ENCODE measurements around the gene CENATAC.
"Not testable (repeated sequence)": the region's sequence is repeated elsewhere in the genome, so short reads cannot be mapped to it uniquely, and the experiment has no call there.

The CENATAC gene

GRCh38 chr11:118984337-118984736 is 13.6 kb upstream of the CENATAC start:
- H4K12ac ChIP-seq (ENCODE audit: low read depth, low read length); H2BK5ac ChIP-seq (ENCODE audit: low read depth, low read length, poor library complexity); H3K4me2 ChIP-seq (ENCODE audit: low read length); DNase-seq; H3K36me3 ChIP-seq (ENCODE audit: control insufficient read depth in 1 of 2, insufficient read depth in 2 of 2, low read length in 2 of 2); H2AK5ac ChIP-seq (ENCODE audit: low read length); H3K4ac ChIP-seq (ENCODE audit: low read depth, low read length); H3K23ac ChIP-seq (ENCODE audit: low read length); H3K27me3 ChIP-seq (ENCODE audit: insufficient read depth, low read length); H3K14ac ChIP-seq (ENCODE audit: low read length); H3K9me3 ChIP-seq (ENCODE audit: insufficient read depth, low read depth, low read length); H2BK120ac ChIP-seq (ENCODE audit: insufficient read depth, low read length, poor library complexity); H2AFZ ChIP-seq (ENCODE audit: insufficient read depth, low read length, poor library complexity); H3K18ac ChIP-seq (ENCODE audit: low read length); H3K4me3 ChIP-seq (ENCODE audit: low read depth, low read length); H3K79me2 ChIP-seq (ENCODE audit: control insufficient read depth, insufficient read depth, low read length, poor library complexity); H3K27ac ChIP-seq (ENCODE audit: low read depth, low read length); H4K8ac ChIP-seq (ENCODE audit: low read depth, low read length); H3K79me1 ChIP-seq (ENCODE audit: low read length); H4K91ac ChIP-seq (ENCODE audit: low read depth, low read length); H3K4me1 ChIP-seq (ENCODE audit: control insufficient read depth in 1 of 2, insufficient read depth in 2 of 2, low read length in 2 of 2); H3K9ac ChIP-seq (ENCODE audit: low read length); H2BK12ac ChIP-seq (ENCODE audit: low read length): not testable (repeated sequence)
- WGBS (ENCODE audit: extremely low coverage, insufficient coverage, insufficient read length) = no CpG with 5 or more reads among the region's 8 CpGs

- H3K18ac ChIP-seq (ENCODE audit: low read length) = no peak overlapping the region
- no peak overlapping the region for H2BK120ac ChIP-seq (ENCODE audit: insufficient read depth, low read length, poor library complexity)
- no peak overlapping the region for H4K12ac ChIP-seq (ENCODE audit: low read depth, low read length)
- H3K14ac ChIP-seq (ENCODE audit: low read length) = no peak overlapping the region
- no peak overlapping the region for H3K23ac ChIP-seq (ENCODE audit: low read length)
- no CpG with 5 or more reads among the region's 2 CpGs for WGBS (ENCODE audit: extremely low coverage, insufficient coverage, insufficient read length)
- no peaks in the 10 kb centered on the region for H3K36me3 ChIP-seq (ENCODE audit: control insufficient read depth in 1 of 2, insufficient read depth in 2 of 2, low read length in 2 of 2)
- no peak overlapping the region for H4K91ac ChIP-seq (ENCODE audit: low read depth, low read length)
- no peaks in the 10 kb centered on the region for H3K27me3 ChIP-seq (ENCODE audit: insufficient read depth, low read length)
- peaks cover 1% of the 10 kb centered on the region for H3K9me3 ChIP-seq (ENCODE audit: insufficient read depth, low read depth, low read length)
- no peak overlapping the region for H3K9ac ChIP-seq (ENCODE audit: low read length)
- no peak overlapping the region for H3K27ac ChIP-seq (ENCODE audit: low read depth, low read length)
- no peak overlapping the region for H3K4me3 ChIP-seq (ENCODE audit: low read depth, low read length)
- peaks cover 3% of the 10 kb centered on the region for H3K79me1 ChIP-seq (ENCODE audit: low read length)
- H2AFZ ChIP-seq (ENCODE audit: insufficient read depth, low read length, poor library complexity) = no peak overlapping the region
- no peaks in the 10 kb centered on the region for H3K79me2 ChIP-seq (ENCODE audit: control insufficient read depth, insufficient read depth, low read length, poor library complexity)
- H3K4me1 ChIP-seq (ENCODE audit: control insufficient read depth in 1 of 2, insufficient read depth in 2 of 2, low read length in 2 of 2) = peaks cover 0 to 5% of the 10 kb centered on the region in 2 experiments
- H3K4ac ChIP-seq (ENCODE audit: low read depth, low read length) = no peak overlapping the region
- DNase-seq = no peak
- H2AK5ac ChIP-seq (ENCODE audit: low read length) = no peak overlapping the region
- H3K4me2 ChIP-seq (ENCODE audit: low read length) = no peak overlapping the region
- no peak overlapping the region for H4K8ac ChIP-seq (ENCODE audit: low read depth, low read length)
- H2BK5ac ChIP-seq (ENCODE audit: low read depth, low read length, poor library complexity) = no peak overlapping the region
- H2BK12ac ChIP-seq (ENCODE audit: low read length) = no peak overlapping the region
Observed at GRCh38 chr11:118984825-118985224, 13.1 kb upstream of the CENATAC start.

DNA sequence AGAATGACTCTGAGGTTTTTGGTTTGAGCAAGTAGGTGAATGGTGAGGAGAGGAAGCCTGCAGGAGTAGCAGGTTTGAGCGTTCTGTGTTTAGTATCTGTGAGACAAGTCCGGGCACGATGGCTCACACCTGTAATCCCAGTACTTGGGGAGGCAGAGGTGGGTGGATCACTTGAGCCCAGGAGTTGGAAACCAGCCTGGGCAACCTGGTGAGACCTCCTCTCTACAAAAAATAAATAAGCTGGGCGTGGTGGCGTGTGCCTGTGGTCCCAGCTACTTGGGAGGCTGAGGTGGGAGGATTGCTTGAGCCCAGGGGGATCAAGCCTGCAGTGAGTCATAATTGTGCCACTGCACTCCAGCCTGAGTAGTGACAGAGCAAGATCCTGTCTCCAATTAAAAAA is 9.7 kb upstream of the CENATAC start:
- no peak overlapping the region for H2BK5ac ChIP-seq (ENCODE audit: low read depth, low read length, poor library complexity)
- H3K18ac ChIP-seq (ENCODE audit: low read length) = no peak overlapping the region
- H3K4me2 ChIP-seq (ENCODE audit: low read length) = no peak overlapping the region
- H3K27ac ChIP-seq (ENCODE audit: low read depth, low read length) = peak overlapping the region; percentile 0
- H3K4me1 ChIP-seq (ENCODE audit: control insufficient read depth in 1 of 2, insufficient read depth in 2 of 2, low read length in 2 of 2) = peaks cover 0 to 2% of the 10 kb centered on the region in 2 experiments
- peak overlapping the region; percentile 67 for H2BK120ac ChIP-seq (ENCODE audit: insufficient read depth, low read length, poor library complexity)
- peak; percentile 55 to 71 for DNase-seq
- H2AFZ ChIP-seq (ENCODE audit: insufficient read depth, low read length, poor library complexity) = no peak overlapping the region
- H4K91ac ChIP-seq (ENCODE audit: low read depth, low read length) = peak overlapping the region; percentile 68
- H3K23ac ChIP-seq (ENCODE audit: low read length) = no peak overlapping the region
- no peak overlapping the region for H3K4me3 ChIP-seq (ENCODE audit: low read depth, low read length)
- no peak overlapping the region for H3K4ac ChIP-seq (ENCODE audit: low read depth, low read length)
- H3K9me3 ChIP-seq (ENCODE audit: insufficient read depth, low read depth, low read length) = no peaks in the 10 kb centered on the region
- H3K9ac ChIP-seq (ENCODE audit: low read length) = no peak overlapping the region
- peak overlapping the region; percentile 34 for H2BK12ac ChIP-seq (ENCODE audit: low read length)
- no peak overlapping the region for H4K12ac ChIP-seq (ENCODE audit: low read depth, low read length)
- H3K27me3 ChIP-seq (ENCODE audit: insufficient read depth, low read length) = no peaks in the 10 kb centered on the region
- no peak overlapping the region for H3K14ac ChIP-seq (ENCODE audit: low read length)
- H3K36me3 ChIP-seq (ENCODE audit: control insufficient read depth in 1 of 2, insufficient read depth in 2 of 2, low read length in 2 of 2) = peaks cover 2% of the 10 kb centered on the region in 2 experiments
- no peak overlapping the region for H2AK5ac ChIP-seq (ENCODE audit: low read length)
- WGBS (ENCODE audit: extremely low coverage, insufficient coverage, insufficient read length) = no CpG with 5 or more reads among the region's 5 CpGs
- H3K79me1 ChIP-seq (ENCODE audit: low read length) = peaks cover 3% of the 10 kb centered on the region
- no peaks in the 10 kb centered on the region for H3K79me2 ChIP-seq (ENCODE audit: control insufficient read depth, insufficient read depth, low read length, poor library complexity)
- H4K8ac ChIP-seq (ENCODE audit: low read depth, low read length) = no peak overlapping the region

GRCh38 chr11:118991486-118992038 is 6.4 kb upstream of the CENATAC start:
- not testable (repeated sequence) for H2BK120ac ChIP-seq (ENCODE audit: insufficient read depth, low read length, poor library complexity); H3K9me3 ChIP-seq (ENCODE audit: insufficient read depth, low read depth, low read length); H3K14ac ChIP-seq (ENCODE audit: low read length); H3K27ac ChIP-seq (ENCODE audit: low read depth, low read length); H3K27me3 ChIP-seq (ENCODE audit: insufficient read depth, low read length); H4K8ac ChIP-seq (ENCODE audit: low read depth, low read length); H3K4me1 ChIP-seq (ENCODE audit: control insufficient read depth in 1 of 2, insufficient read depth in 2 of 2, low read length in 2 of 2); H3K36me3 ChIP-seq (ENCODE audit: control insufficient read depth in 1 of 2, insufficient read depth in 2 of 2, low read length in 2 of 2); H3K4me2 ChIP-seq (ENCODE audit: low read length); DNase-seq; H4K12ac ChIP-seq (ENCODE audit: low read depth, low read length); H3K4me3 ChIP-seq (ENCODE audit: low read depth, low read length); H3K79me1 ChIP-seq (ENCODE audit: low read length); H3K4ac ChIP-seq (ENCODE audit: low read depth, low read length); H3K18ac ChIP-seq (ENCODE audit: low read length); H2AFZ ChIP-seq (ENCODE audit: insufficient read depth, low read length, poor library complexity); H3K9ac ChIP-seq (ENCODE audit: low read length); H3K79me2 ChIP-seq (ENCODE audit: control insufficient read depth, insufficient read depth, low read length, poor library complexity); H2AK5ac ChIP-seq (ENCODE audit: low read length); H3K23ac ChIP-seq (ENCODE audit: low read length); H2BK12ac ChIP-seq (ENCODE audit: low read length); H4K91ac ChIP-seq (ENCODE audit: low read depth, low read length); H2BK5ac ChIP-seq (ENCODE audit: low read depth, low read length, poor library complexity)
- WGBS (ENCODE audit: extremely low coverage, insufficient coverage, insufficient read length) = no CpG with 5 or more reads among the region's 44 CpGs

All from trophoblast cell (in vitro differentiated cells and primary cell).